HFFc6 (cell line): Measurements from ENCODE around the gene COL4A2. TPM values are rescaled to one million over a fixed set of nuclear protein-coding genes. Genes with fewer than 3 reads are reported as not detected.
"Not testable (repeated sequence)": the region's sequence is repeated elsewhere in the genome, so short reads cannot be mapped to it uniquely, and the experiment has no call there.

Source experiments
- DNase-seq: peaks from one replicate; pipeline ENCODE4 v3.0.0-alpha.2; 2018
- H3K27ac Mint-ChIP-seq: 2 replicates; pipeline ENCODE4 v1.8.0; 2020; ENCODE audit warnings: mild to moderate bottlenecking, mixed read lengths
- H3K27me3 Mint-ChIP-seq: 2 replicates; pipeline ENCODE4 v1.8.0; 2021; ENCODE audit warnings: mild to moderate bottlenecking, moderate library complexity, mixed read lengths; ENCODE audit not compliant: insufficient read depth
- H3K36me3 Mint-ChIP-seq: 2 replicates; pipeline ENCODE4 v1.8.0; 2021; ENCODE audit warnings: low read depth, mixed read lengths
- H3K4me1 Mint-ChIP-seq: 2 replicates; pipeline ENCODE4 v1.8.0; 2020; ENCODE audit warnings: low read depth, mixed read lengths
- H3K4me3 Mint-ChIP-seq: 2 replicates; pipeline ENCODE4 v1.8.0; 2020; ENCODE audit warnings: mild to moderate bottlenecking, moderate library complexity, mixed read lengths
- H3K9me3 Mint-ChIP-seq: 2 replicates; pipeline ENCODE4 v1.8.0; 2020; ENCODE audit warnings: mild to moderate bottlenecking, mixed read lengths
- CTCF ChIP-seq: fragments of 200-600 bp; sonication (generic); IDR thresholded peaks from 2 replicates; pipeline ENCODE4 v1.5.0; 2021; ENCODE audit warnings: antibody characterized with exemption, mild to moderate bottlenecking
- total RNA-seq, 6 experiments: library from RNA; stranded (reverse); fragmentation: NEBNext Ultra II Directional; extraction: Animal tissue kit (Norgen Biotek cat#: 25700); gene quantifications; 2 replicates in 1 of 6; 3 replicates in 5 of 6; pipeline ENCODE4 v1.2.3, GENCODE V29; 2021

COL4A2 gene
- total RNA-seq, 6 experiments from 2014 or later = 202 to 327 (median 217) TPM

- H3K36me3 Mint-ChIP-seq = peaks cover 42% of the 10 kb centered on the region
- no peak for TF ChIP-seq CTCF
- no peaks in the 10 kb centered on the region for H3K9me3 Mint-ChIP-seq
- H3K27me3 Mint-ChIP-seq = peaks cover 2% of the 10 kb centered on the region; the same call in 1 of the 2 replicates
- H3K4me3 Mint-ChIP-seq = peak overlapping the region; percentile 22
- no peak for DNase-seq
- peak overlapping the region; percentile 79 for H3K27ac Mint-ChIP-seq
- H3K4me1 Mint-ChIP-seq = peaks cover 64% of the 10 kb centered on the region
Measured at GRCh38 chr13:110311443-110312338, 4.6 kb downstream of the COL4A2 start.

- Mint-ChIP-seq H3K36me3 (peaks cover 50% of the 10 kb centered on the region), H3K9me3 (no peaks in the 10 kb centered on the region), H3K27ac (peak overlapping the region; percentile 79), H3K4me1 (peaks cover 71% of the 10 kb centered on the region), H3K4me3 (peak overlapping the region; percentile 22), H3K27me3 (peaks cover 2% of the 10 kb centered on the region; the same call in 1 of the 2 replicates)
- DNase-seq = peak; percentile 89
- TF ChIP-seq CTCF = no peak
Measured at GRCh38 chr13:110312339-110313031, 5.4 kb downstream of the COL4A2 start.

GRCh38 chr13:110313261-110313660 lies 6.2 kb downstream of the COL4A2 start:
- Mint-ChIP-seq H3K36me3 (peaks cover 52% of the 10 kb centered on the region), H3K4me1 (peaks cover 76% of the 10 kb centered on the region), H3K27ac (peak overlapping the region; percentile 79)
- not testable (repeated sequence) for DNase-seq, H3K4me3 Mint-ChIP-seq, H3K9me3 Mint-ChIP-seq, H3K27me3 Mint-ChIP-seq

GRCh38 chr13:110313733-110314132 lies 6.6 kb downstream of the COL4A2 start:
- not testable (repeated sequence) for H3K9me3 Mint-ChIP-seq, DNase-seq, H3K27me3 Mint-ChIP-seq
- H3K4me1 Mint-ChIP-seq = peaks cover 76% of the 10 kb centered on the region
- H3K36me3 Mint-ChIP-seq = peaks cover 51% of the 10 kb centered on the region
- H3K27ac Mint-ChIP-seq = 0 out of 2 replicates have a peak overlapping the region, but pooled peaks have one; percentile 43
- 0 out of 2 replicates have a peak overlapping the region, but pooled peaks have one; percentile 49 for H3K4me3 Mint-ChIP-seq

- DNase-seq = no peak
- peaks cover 50% of the 10 kb centered on the region for H3K36me3 Mint-ChIP-seq
- H3K4me3 Mint-ChIP-seq = no peak overlapping the region
- H3K9me3 Mint-ChIP-seq = no peaks in the 10 kb centered on the region
- H3K27ac Mint-ChIP-seq = no peak overlapping the region
- TF ChIP-seq CTCF = no peak
- peaks cover 77% of the 10 kb centered on the region for H3K4me1 Mint-ChIP-seq
- no peaks in the 10 kb centered on the region; the same call in 1 of the 2 replicates for H3K27me3 Mint-ChIP-seq
Measured at GRCh38 chr13:110314516-110315245, 7.6 kb downstream of the COL4A2 start.

- peaks cover 47% of the 10 kb centered on the region for H3K36me3 Mint-ChIP-seq
Measured at GRCh38 chr13:110316196-110316595, 9.1 kb downstream of the COL4A2 start.

More at GRCh38 chr13:110316196-110316595, 9.1 kb downstream of the COL4A2 start:
- Mint-ChIP-seq H3K27ac (no peak overlapping the region), H3K4me1 (peaks cover 78% of the 10 kb centered on the region), H3K4me3 (no peak overlapping the region), H3K9me3 (no peaks in the 10 kb centered on the region), H3K27me3 (no peaks in the 10 kb centered on the region; the same call in 1 of the 2 replicates)
- TF ChIP-seq CTCF = no peak
- DNase-seq = no peak
